Gastroesophageal sphincter (tissue), 4 donors: Measurements from ENCODE around the gene DBP. TPM values are rescaled to one million over a fixed set of nuclear protein-coding genes. Genes with fewer than 3 reads are reported as not detected.

Experiments
- ATAC-seq: fragments of 150-250 bp; one replicate; pipeline ENCODE4 v1.9.1; 2016; ENCODE audit warnings: mild to moderate bottlenecking, moderate library complexity
- H3K27ac ChIP-seq, 4 donors: fragments of 200-600 bp; sonication (generic) in 3 of 4; 1 replicate in 3 of 4; 2 replicates in 1 of 4; pipeline ENCODE4 v1.5.1; 2016 to 2019
- H3K27me3 ChIP-seq: fragments of 200-600 bp; sonication (generic); one replicate; pipeline ENCODE4 v1.5.1; 2019
- H3K36me3 ChIP-seq, 2 donors: fragments of 200-600 bp; sonication (generic); one replicate each; pipeline ENCODE4 v1.5.1; 2019; ENCODE audit warnings: control low read depth in 1 of 2
- H3K4me1 ChIP-seq, 3 donors: fragments of 200-600 bp; sonication (generic); 1 replicate in 2 of 3; 2 replicates in 1 of 3; pipeline ENCODE4 v1.5.1; 2016 to 2019; ENCODE audit warnings: control low read depth in 2 of 3
- H3K4me3 ChIP-seq, 2 donors: fragments of 200-600 bp; sonication (generic); one replicate each; pipeline ENCODE4 v1.5.1; 2019; ENCODE audit warnings: mild to moderate bottlenecking in 1 of 2, moderate library complexity in 1 of 2
- H3K9me3 ChIP-seq, 3 donors: fragments of 200-600 bp; sonication (generic); one replicate each; pipeline ENCODE4 v1.5.1; 2017 to 2019; ENCODE audit warnings: control low read depth in 2 of 3
- EP300 ChIP-seq: sonication (generic); formaldehyde crosslinking; IDR thresholded peaks from one replicate; pipeline ENCODE4 v1.6.1; 2017; ENCODE audit warnings: antibody characterized with exemption, mild to moderate bottlenecking
- POLR2A ChIP-seq, 2 donors: fragments of 450-650 bp; IDR thresholded peaks; one replicate each; pipeline ENCODE4 v1.6.1; 2017; ENCODE audit warnings: antibody characterized with exemption in 2 of 2, mild to moderate bottlenecking in 2 of 2, moderate library complexity in 1 of 2
- POLR2AphosphoS5 ChIP-seq: sonication (generic); formaldehyde crosslinking; IDR thresholded peaks from one replicate; pipeline ENCODE4 v1.6.1; 2017; ENCODE audit warnings: antibody characterized with exemption
- WGBS, 2 donors: methylation state at CpG; one replicate each; pipeline ENCODE4 v1.1.5; 2018; ENCODE audit warnings: low coverage in 1 of 2; 5-methylcytosine and 5-hydroxymethylcytosine counted together
- total RNA-seq, 4 donors: library from RNA; depleted of rRNA; stranded (reverse); fragments of >200 nt; gene quantifications; one replicate each; pipeline ENCODE4 v1.1.0, GENCODE V29; 2016
- TF ChIP-seq, protein P1 (sequence below), 4 experiments: fragments of 200-600 bp in 2 of 4; fragments of 450-650 bp in 2 of 4; sonication (generic) in 1 of 4; IDR thresholded peaks; one replicate each; pipeline ENCODE4 v1.5.1; 2017 to 2019; ENCODE audit warnings: antibody characterized with exemption in 4 of 4, mild to moderate bottlenecking in 2 of 4, moderate library complexity in 2 of 4

DBP gene
- total RNA-seq, 4 donors from 2014 or later: 2.9 to 16.8 (median 8.9) TPM

DNA sequence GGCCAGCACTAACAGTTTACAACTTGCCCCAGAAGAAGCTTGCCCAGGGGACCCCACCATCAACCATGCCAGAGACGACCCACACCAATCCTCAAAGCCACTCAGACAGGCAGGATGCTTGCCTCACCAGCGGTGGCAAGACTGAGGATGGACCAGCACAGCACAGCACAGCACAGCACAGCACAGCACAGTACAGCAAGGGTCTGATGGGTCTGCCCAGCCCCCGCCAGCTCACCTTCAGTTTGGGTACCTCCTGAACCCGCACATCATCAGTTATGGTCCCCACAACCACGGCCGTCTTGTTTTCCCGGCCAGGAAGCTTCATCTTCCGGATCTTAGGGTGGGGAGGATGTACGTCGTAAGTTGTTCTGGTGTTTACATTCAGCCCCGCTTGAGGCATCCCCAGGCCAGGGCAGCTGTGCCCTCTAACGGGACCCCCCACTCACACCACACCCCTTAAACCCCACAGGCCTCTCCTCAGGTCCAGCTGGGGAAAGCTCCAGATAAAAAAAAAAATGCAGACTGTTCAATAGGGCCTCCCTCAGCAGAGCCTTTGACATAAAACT is 20.6 kb downstream of the DBP start:
- ATAC-seq: no peak
- Histone ChIP-seq H3K27me3 (no peaks in the 10 kb centered on the region), H3K36me3 (peaks cover 0 to 45% of the 10 kb centered on the region in 2 donors), H3K27ac (peak overlapping the region in 1 of 4 donors; percentile 1), H3K9me3 (no peaks in the 10 kb centered on the region), H3K4me1 (peaks cover 2 to 63% (median 14%) of the 10 kb centered on the region in 3 donors), H3K4me3 (no peak overlapping the region)
- no peak for TF ChIP-seq POLR2A (IDR thresholded peaks at IDR 0.05)
- TF ChIP-seq POLR2AphosphoS5: no peak
- TF ChIP-seq, protein P1, sequence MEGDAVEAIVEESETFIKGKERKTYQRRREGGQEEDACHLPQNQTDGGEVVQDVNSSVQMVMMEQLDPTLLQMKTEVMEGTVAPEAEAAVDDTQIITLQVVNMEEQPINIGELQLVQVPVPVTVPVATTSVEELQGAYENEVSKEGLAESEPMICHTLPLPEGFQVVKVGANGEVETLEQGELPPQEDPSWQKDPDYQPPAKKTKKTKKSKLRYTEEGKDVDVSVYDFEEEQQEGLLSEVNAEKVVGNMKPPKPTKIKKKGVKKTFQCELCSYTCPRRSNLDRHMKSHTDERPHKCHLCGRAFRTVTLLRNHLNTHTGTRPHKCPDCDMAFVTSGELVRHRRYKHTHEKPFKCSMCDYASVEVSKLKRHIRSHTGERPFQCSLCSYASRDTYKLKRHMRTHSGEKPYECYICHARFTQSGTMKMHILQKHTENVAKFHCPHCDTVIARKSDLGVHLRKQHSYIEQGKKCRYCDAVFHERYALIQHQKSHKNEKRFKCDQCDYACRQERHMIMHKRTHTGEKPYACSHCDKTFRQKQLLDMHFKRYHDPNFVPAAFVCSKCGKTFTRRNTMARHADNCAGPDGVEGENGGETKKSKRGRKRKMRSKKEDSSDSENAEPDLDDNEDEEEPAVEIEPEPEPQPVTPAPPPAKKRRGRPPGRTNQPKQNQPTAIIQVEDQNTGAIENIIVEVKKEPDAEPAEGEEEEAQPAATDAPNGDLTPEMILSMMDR (IDR thresholded peaks at IDR 0.05): no peak
- no peak for TF ChIP-seq EP300
- no CpG with 5 or more reads among the region's 12 CpGs for WGBS, 2 donors

DNA sequence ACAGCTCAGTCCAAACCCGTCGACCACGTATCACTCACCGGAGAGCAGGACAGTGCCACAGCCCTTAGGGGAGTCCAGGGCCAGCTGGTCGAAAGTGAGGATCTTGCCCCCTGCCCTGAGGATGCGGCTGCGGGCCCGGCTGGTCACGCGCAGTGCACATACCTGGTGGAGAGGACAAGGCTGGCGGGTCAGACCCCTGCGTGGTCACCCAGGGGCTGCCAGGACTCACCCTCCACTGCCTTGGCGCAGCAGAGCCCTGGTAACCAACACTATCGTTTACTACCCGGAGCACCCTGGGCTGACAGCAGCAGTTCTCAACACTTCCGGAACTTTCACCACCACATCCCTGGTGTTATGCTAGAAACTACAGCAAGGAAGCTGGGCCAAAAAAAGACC is 21.1 kb downstream of the DBP start:
- Histone ChIP-seq H3K27me3 (no peaks in the 10 kb centered on the region), H3K4me1 (peaks cover 2 to 58% (median 14%) of the 10 kb centered on the region in 3 donors), H3K4me3 (no peak overlapping the region), H3K36me3 (peaks cover 0 to 40% of the 10 kb centered on the region in 2 donors), H3K9me3 (no peaks in the 10 kb centered on the region), H3K27ac (no peak overlapping the region)
- no peak for TF ChIP-seq EP300
- ATAC-seq: no peak
- 47% methylated on average over 3 of the region's 16 CpGs; no CpG with 5 or more reads in 1 of the 2 donors for WGBS, 2 donors

- no peaks in the 10 kb centered on the region for H3K9me3 ChIP-seq
- 43 to 78% methylated on average over 5 to 8 of the region's 19 CpGs for WGBS, 2 donors
- TF ChIP-seq, protein P1 (IDR thresholded peaks at IDR 0.05): no peak
- no peak for TF ChIP-seq POLR2AphosphoS5
- TF ChIP-seq POLR2A (IDR thresholded peaks at IDR 0.05): no peak
- TF ChIP-seq EP300: no peak
- peak overlapping the region in 1 of 4 donors; percentile 33 for H3K27ac ChIP-seq
- no peak for ATAC-seq
- H3K27me3 ChIP-seq: no peaks in the 10 kb centered on the region
- H3K4me1 ChIP-seq: peaks cover 2 to 52% (median 14%) of the 10 kb centered on the region in 3 donors
- peaks cover 0 to 34% of the 10 kb centered on the region in 2 donors for H3K36me3 ChIP-seq
- H3K4me3 ChIP-seq: no peak overlapping the region
Observed at GRCh38 chr19:48615231-48616040, 21.7 kb downstream of the DBP start.

DNA sequence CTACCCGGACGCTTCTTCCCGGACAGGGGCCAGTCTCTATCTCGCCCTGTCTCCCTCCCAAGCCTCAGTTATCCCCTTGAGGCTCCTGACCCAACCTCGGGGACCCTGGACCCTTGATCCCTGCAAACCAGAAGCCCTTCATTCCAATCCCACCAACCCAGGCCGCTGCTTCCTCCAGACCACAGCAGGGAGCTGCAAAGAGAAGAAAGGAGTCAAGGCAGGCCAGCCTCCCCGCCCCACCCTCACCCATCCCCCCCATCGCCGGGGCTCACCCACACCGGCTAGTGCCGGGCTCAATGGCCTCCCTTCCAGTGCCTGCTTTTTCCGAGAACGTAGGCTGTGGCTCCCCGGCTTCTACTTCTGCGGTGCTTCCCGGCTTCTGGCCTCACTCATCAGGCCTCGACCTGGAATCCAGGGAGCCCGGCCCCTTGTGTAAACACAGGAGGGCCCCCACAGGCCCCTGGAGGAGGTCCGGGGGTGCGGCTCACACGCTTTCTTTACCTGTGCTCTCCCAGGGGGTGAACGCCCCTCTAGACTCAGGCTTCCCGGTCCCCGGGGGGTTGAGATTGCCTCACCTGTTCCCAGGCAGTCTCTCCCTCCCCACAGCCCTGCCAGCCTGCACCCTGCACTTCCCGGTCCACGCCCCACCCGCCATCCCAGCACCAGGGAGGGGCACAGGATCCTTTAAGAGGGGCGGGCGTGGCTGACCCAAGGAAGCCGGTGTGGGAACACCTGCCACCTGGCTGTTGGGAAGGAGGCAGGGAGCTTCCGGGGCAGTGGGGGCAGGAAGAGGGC is 22.5 kb downstream of the DBP start, which contains the start of gene FAM83E:
FAM83E (minus strand) TSS at position 641 of the 795 bp plus-strand sequence. CDS start 1,704 bp downstream, outside the sequence.
- WGBS, 2 donors: no CpG with 5 or more reads among the region's 31 CpGs
- Histone ChIP-seq H3K36me3 (peaks cover 0 to 34% of the 10 kb centered on the region in 2 donors), H3K4me1 (peaks cover 2 to 44% (median 14%) of the 10 kb centered on the region in 3 donors), H3K9me3 (no peaks in the 10 kb centered on the region), H3K4me3 (no peak within 1 kb of the TSS), H3K27ac (peak within 1 kb of the TSS in 1 of 4 donors; percentile 33), H3K27me3 (no peaks in the 10 kb centered on the region)
- TF ChIP-seq POLR2A (IDR thresholded peaks at IDR 0.05): peak in 1 of 2 donors; percentile 23
- no peak for TF ChIP-seq EP300
- no peak for ATAC-seq

DNA sequence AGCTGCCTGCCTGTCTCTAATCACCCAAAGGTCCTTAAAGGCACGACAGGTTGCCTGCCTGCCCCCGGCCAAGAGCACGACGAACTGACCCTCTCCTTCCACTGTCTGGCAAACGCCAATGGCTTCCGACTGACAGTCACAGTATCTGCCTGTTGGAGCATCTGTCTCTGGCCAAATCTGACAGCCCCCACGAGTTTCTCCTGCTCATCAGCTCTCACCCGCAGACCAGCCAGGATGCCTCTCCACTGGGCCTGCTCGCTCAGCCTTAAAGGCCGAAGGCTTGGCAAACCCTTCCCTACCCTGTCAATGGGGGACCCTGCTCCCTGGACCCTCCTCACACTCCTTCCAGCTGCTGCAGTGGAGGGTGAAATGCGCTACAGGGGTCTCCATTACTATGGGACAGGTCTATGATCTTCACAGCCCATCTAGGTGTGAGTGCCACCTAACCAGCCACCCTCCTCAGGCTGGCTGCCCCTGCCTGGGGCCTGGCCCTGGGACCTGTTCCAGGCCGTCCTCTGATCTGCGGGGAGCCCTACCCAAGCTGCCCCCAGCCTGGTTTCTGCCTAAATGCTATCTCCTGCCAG is 23.2 kb downstream of the DBP start:
- Histone ChIP-seq H3K27me3 (no peaks in the 10 kb centered on the region), H3K4me3 (no peak overlapping the region), H3K4me1 (peaks cover 2 to 42% (median 14%) of the 10 kb centered on the region in 3 donors), H3K27ac (peak overlapping the region in 1 of 4 donors; percentile 33), H3K36me3 (peaks cover 0 to 34% of the 10 kb centered on the region in 2 donors), H3K9me3 (no peaks in the 10 kb centered on the region)
- TF ChIP-seq, protein P1 (IDR thresholded peaks at IDR 0.05): no peak
- TF ChIP-seq EP300: no peak
- no peak for TF ChIP-seq POLR2AphosphoS5
- no peak for TF ChIP-seq POLR2A (IDR thresholded peaks at IDR 0.05)
- ATAC-seq: no peak
- WGBS, 2 donors: 80 to 85% methylated on average over 4 to 5 of the region's 13 CpGs
